Esophagus muscularis mucosa (tissue), 4 donors: Measurements from ENCODE around the gene FNIP1. TPM values are rescaled to one million over a fixed set of nuclear protein-coding genes. Genes with fewer than 3 reads are reported as not detected.
"Not testable (repeated sequence)": the region's sequence is repeated elsewhere in the genome, so short reads cannot be mapped to it uniquely, and the experiment has no call there.

Experiments
- DNase-seq: peaks from one replicate; pipeline ENCODE4 v3.0.0-alpha.2; 2017; ENCODE audit errors: extremely low spot score
- H3K27ac ChIP-seq, 4 donors: fragments of 200-600 bp; sonication (generic); replicated peaks in 1 of 4; 1 replicate in 3 of 4; 2 replicates in 1 of 4; pipeline ENCODE4 v1.5.1; 2016 to 2019; ENCODE audit warnings: mild to moderate bottlenecking in 1 of 4
- H3K27me3 ChIP-seq, 4 donors: fragments of 200-600 bp; sonication (generic); one replicate each; pipeline versions ENCODE4 v1.5.1 to v1.6.0; 2016 to 2019
- H3K36me3 ChIP-seq, 4 donors: fragments of 200-600 bp; sonication (generic); one replicate each; pipeline ENCODE4 v1.5.1; 2016 to 2019
- H3K4me1 ChIP-seq, 4 donors: fragments of 200-600 bp; sonication (generic); one replicate each; pipeline ENCODE4 v1.5.1; 2016 to 2019
- H3K4me3 ChIP-seq, 4 donors: fragments of 200-600 bp; sonication (generic); 1 replicate in 2 of 4; 2 replicates in 2 of 4; pipeline ENCODE4 v1.5.1; 2016 to 2019; ENCODE audit warnings: mild to moderate bottlenecking in 4 of 4, moderate library complexity in 1 of 4
- H3K9me3 ChIP-seq, 4 donors: fragments of 200-600 bp; sonication (generic); 1 replicate in 3 of 4; 2 replicates in 1 of 4; pipeline ENCODE4 v1.5.1; 2016 to 2019
- EP300 ChIP-seq: sonication (generic); formaldehyde crosslinking; IDR thresholded peaks from one replicate; pipeline ENCODE4 v1.6.1; 2017; ENCODE audit warnings: antibody characterized with exemption
- POLR2A ChIP-seq: fragments of 450-650 bp; IDR thresholded peaks from one replicate; pipeline ENCODE4 v1.6.1; 2017; ENCODE audit warnings: antibody characterized with exemption, moderate library complexity, mild to moderate bottlenecking, low read depth
- POLR2AphosphoS5 ChIP-seq, 2 donors: sonication (generic); formaldehyde crosslinking; IDR thresholded peaks; one replicate each; pipeline ENCODE4 v1.6.1; 2017; ENCODE audit warnings: antibody characterized with exemption in 2 of 2
- WGBS: methylation state at CpG from one replicate; pipeline ENCODE4 v1.1.5; 2018; 5-methylcytosine and 5-hydroxymethylcytosine counted together
- intact Hi-C: fragments of 100-400 bp; cut with DNase I; formaldehyde crosslinking; loops from one replicate; pipeline ENCODE4 v1.15.1; 2023
- total RNA-seq, 4 donors: library from RNA; depleted of rRNA; stranded (reverse); fragments of >200 nt; gene quantifications; one replicate each; pipeline versions ENCODE4 v1.1.0 to v1.2.1, GENCODE V29; 2016
- TF ChIP-seq, protein P1 (sequence below), 3 experiments: fragments of 200-600 bp in 2 of 3; fragments of 450-650 bp in 1 of 3; sonication (generic) in 2 of 3; IDR thresholded peaks; one replicate each; pipeline ENCODE4 v1.5.1; 2017 to 2019; ENCODE audit warnings: antibody characterized with exemption in 3 of 3, mild to moderate bottlenecking in 2 of 3, moderate library complexity in 1 of 3

The FNIP1 gene
- total RNA-seq, 4 donors from 2014 or later: 36.6 to 52.7 (median 50.1) TPM

DNA sequence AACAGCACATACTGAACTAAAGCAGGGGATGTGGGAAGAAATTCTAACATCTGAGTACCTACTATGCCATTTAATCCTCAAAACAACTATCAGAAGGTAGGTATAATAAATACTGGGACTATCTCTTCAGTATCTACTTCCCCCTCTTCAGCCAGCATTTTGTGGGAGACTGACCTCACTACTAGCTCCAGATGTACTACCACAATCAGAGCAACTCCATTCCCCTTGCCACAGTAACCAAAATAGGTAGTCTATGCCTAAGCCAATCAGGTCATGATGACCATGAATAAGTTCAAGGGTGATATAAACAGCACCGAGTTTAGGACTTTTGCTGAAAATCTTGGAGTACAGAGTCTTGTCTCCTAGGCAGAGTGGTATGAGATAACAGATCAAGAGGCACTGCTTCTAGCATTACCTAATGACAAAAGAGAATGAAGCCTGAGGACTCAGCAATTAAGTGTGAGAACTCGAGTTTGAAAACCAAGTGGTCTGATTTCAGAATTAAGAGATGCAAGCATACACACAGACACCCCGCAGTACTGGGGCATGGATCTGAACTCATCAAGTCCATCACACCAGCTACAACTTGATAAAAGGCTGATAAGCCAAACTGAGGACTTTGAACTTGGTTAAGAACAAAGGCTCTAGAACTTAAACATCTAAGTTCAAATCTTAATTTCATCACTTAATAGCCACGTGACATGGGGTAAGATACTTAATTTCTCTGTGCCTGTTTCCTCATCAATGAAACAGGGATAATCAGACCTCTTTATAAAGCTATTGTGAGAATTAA lies 9.7 kb downstream of the FNIP1 start:
- intact Hi-C loops: no loop called here
- H3K36me3 ChIP-seq: no peaks in the 10 kb centered on the region
- H3K9me3 ChIP-seq: no peaks in the 10 kb centered on the region
- TF ChIP-seq EP300 (no peak), POLR2AphosphoS5 (IDR thresholded peaks at IDR 0.05) (no peak), POLR2A (no peak)
- TF ChIP-seq, protein P1, sequence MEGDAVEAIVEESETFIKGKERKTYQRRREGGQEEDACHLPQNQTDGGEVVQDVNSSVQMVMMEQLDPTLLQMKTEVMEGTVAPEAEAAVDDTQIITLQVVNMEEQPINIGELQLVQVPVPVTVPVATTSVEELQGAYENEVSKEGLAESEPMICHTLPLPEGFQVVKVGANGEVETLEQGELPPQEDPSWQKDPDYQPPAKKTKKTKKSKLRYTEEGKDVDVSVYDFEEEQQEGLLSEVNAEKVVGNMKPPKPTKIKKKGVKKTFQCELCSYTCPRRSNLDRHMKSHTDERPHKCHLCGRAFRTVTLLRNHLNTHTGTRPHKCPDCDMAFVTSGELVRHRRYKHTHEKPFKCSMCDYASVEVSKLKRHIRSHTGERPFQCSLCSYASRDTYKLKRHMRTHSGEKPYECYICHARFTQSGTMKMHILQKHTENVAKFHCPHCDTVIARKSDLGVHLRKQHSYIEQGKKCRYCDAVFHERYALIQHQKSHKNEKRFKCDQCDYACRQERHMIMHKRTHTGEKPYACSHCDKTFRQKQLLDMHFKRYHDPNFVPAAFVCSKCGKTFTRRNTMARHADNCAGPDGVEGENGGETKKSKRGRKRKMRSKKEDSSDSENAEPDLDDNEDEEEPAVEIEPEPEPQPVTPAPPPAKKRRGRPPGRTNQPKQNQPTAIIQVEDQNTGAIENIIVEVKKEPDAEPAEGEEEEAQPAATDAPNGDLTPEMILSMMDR (IDR thresholded peaks at IDR 0.05): no peak
- H3K27ac ChIP-seq: no peak overlapping the region
- peaks cover 43 to 71% (median 67%) of the 10 kb centered on the region in 4 donors for H3K4me1 ChIP-seq
- H3K4me3 ChIP-seq: no peak overlapping the region
- no peaks in the 10 kb centered on the region for H3K27me3 ChIP-seq
- 78% methylated on average over 4 of the region's 4 CpGs for WGBS
- DNase-seq: no peak

DNA sequence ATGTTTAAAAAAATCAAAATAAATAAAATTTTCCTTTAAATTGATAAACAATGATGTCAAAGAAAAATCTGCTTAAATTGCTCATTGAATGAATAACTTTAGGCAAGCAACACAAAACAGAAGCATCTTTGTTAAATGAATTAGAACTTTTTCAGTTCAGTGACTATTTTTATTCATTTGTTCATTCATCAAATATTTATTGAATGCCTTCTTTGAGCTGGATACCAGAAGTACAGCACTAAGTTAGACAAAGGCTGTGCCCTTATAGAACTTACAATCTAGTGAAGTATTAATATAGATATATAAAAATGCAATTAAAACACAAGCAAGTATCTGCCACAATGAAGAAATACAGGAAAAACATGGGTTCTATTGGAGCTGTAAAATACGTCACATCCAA lies 10.8 kb downstream of the FNIP1 start:
- WGBS: 79% methylated on average over 1 of the region's 1 CpG
- no peak overlapping the region for H3K27ac ChIP-seq
- no peak overlapping the region for H3K4me3 ChIP-seq
- H3K4me1 ChIP-seq: peaks cover 36 to 67% (median 63%) of the 10 kb centered on the region in 4 donors
- H3K27me3 ChIP-seq: no peaks in the 10 kb centered on the region
- intact Hi-C loops: no loop called here
- H3K36me3 ChIP-seq: no peaks in the 10 kb centered on the region
- H3K9me3 ChIP-seq: no peaks in the 10 kb centered on the region
- no peak for DNase-seq
- TF ChIP-seq POLR2A: no peak
- TF ChIP-seq, protein P1 (IDR thresholded peaks at IDR 0.05): no peak
- TF ChIP-seq EP300: no peak
- TF ChIP-seq POLR2AphosphoS5 (IDR thresholded peaks at IDR 0.05): no peak

DNA sequence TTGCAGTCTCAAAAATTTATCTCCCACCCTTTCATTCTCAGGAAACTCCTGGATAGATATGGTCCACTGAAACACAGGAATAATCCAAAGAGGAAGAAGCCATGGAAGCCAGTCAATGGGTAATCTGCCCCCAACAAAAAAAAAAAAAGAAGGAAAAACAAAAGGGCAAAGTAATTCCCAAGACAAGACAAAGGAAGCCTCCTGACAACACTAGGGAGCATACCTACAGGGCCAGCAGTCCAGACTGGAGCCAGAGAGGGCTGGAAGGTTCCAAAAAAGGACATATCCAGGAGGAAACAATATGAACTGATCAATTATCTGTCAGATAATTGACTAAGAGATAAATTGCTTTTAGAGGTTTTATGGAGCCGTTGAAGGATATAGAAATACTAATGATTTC lies 12.9 kb downstream of the FNIP1 start:
- DNase-seq: no peak
- Histone ChIP-seq H3K27ac (no peak overlapping the region), H3K4me1 (peaks cover 31 to 58% (median 52%) of the 10 kb centered on the region in 4 donors), H3K9me3 (no peaks in the 10 kb centered on the region), H3K27me3 (no peaks in the 10 kb centered on the region), H3K4me3 (no peak overlapping the region), H3K36me3 (no peaks in the 10 kb centered on the region)
- TF ChIP-seq EP300: no peak
- TF ChIP-seq POLR2AphosphoS5 (IDR thresholded peaks at IDR 0.05): no peak
- intact Hi-C loops: no loop called here
- 100% methylated on average over 1 of the region's 1 CpG for WGBS

DNA sequence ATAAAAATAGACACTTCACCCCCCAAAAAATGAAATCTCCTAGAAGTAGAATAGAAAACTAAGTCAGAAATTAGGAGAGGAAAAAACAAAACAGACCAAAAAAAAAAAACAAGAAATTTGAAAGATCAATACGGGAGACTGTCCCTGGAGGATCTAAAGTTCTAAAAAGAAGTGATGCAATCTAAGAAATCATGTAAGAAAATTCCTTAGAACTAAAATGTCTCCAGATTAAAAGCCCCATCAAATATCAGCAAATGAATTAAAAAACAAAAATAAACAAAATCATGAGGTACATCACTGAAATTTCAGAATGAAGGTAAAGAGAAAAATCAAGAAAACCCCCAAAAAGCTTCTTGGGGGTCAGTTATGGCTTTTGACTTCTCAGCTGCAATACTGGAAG lies 13.5 kb downstream of the FNIP1 start:
- 77% methylated on average over 1 of the region's 1 CpG for WGBS
- TF ChIP-seq POLR2AphosphoS5 (IDR thresholded peaks at IDR 0.05) (no peak), POLR2A (no peak), EP300 (no peak)
- TF ChIP-seq, protein P1 (IDR thresholded peaks at IDR 0.05): no peak
- Histone ChIP-seq H3K9me3 (no peaks in the 10 kb centered on the region), H3K36me3 (no peaks in the 10 kb centered on the region), H3K27ac (no peak overlapping the region), H3K4me1 (peaks cover 31 to 58% (median 51%) of the 10 kb centered on the region in 4 donors), H3K4me3 (no peak overlapping the region), H3K27me3 (no peaks in the 10 kb centered on the region)
- intact Hi-C loops: no loop called here
- no peak for DNase-seq

DNA sequence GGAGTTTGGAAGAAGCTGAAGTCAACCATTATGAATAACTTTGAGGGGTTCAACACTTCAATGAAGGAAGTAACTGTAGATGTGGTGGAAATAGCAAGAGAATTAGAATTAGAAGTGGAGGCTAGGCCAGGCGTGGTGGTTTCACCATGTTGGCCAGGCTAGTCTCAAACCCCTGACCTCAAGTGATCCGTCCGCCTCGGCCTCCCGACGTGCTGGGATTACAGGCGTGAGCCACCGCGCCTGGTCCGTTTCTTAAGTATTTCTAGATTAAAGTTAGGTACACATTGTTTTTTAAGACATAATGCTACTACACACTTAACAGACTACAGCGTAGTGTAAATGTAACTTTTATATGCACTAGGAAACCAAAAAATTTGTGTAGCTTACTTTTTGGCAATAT lies 14.1 kb downstream of the FNIP1 start:
- Histone ChIP-seq H3K27me3 (no peaks in the 10 kb centered on the region), H3K27ac (no peak overlapping the region), H3K9me3 (no peaks in the 10 kb centered on the region), H3K4me3 (no peak overlapping the region), H3K36me3 (no peaks in the 10 kb centered on the region), H3K4me1 (peaks cover 27 to 57% (median 45%) of the 10 kb centered on the region in 4 donors)
- TF ChIP-seq POLR2A: no peak
- no peak for TF ChIP-seq POLR2AphosphoS5 (IDR thresholded peaks at IDR 0.05)
- no peak for TF ChIP-seq EP300
- TF ChIP-seq, protein P1 (IDR thresholded peaks at IDR 0.05): no peak
- no peak for DNase-seq
- intact Hi-C loops: no loop called here
- WGBS: 98% methylated on average over 11 of the region's 11 CpGs

DNA sequence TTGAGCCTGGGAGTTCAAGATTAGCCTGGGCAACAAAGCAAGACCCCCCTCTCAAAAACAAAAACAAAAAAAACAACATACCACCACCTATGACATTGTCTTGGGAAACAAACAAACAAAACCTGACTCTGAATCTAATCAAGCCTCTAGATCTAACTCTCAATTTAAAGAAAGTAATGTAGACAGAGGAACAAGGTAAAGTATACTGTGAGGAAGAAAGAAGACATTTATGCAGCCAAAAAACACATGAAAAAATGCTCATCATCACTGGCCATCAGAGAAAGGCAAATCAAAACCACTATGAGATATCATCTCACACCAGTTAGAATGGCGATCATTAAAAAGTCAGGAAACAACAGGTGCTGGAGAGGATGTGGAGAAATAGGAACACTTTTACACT lies 18.7 kb downstream of the FNIP1 start:
- intact Hi-C loops, DNase-seq: not testable (repeated sequence)
- WGBS: 93% methylated on average over 1 of the region's 1 CpG

More for the DNA sequence above, 18.7 kb downstream of the FNIP1 start:
- not testable (repeated sequence) for H3K27ac ChIP-seq, H3K4me3 ChIP-seq, H3K36me3 ChIP-seq, H3K27me3 ChIP-seq, H3K9me3 ChIP-seq
- peaks cover 35 to 65% (median 55%) of the 10 kb centered on the region in 4 donors for H3K4me1 ChIP-seq
